Heart left ventricle (tissue), 13 donors: Measurements from ENCODE around the gene ADPRHL1.

Source experiments
- CTCF ChIP-seq, 12 donors: fragments of 200-600 bp; sonication (generic) in 4 of 12; IDR thresholded peaks; one replicate each; pipeline versions ENCODE4 v1.5.0 to v1.8.0; 2018 to 2022; ENCODE audit warnings: antibody characterized with exemption in 12 of 12, mild to moderate bottlenecking in 5 of 12
- POLR2A ChIP-seq, 2 donors: fragments of 450-650 bp; IDR thresholded peaks; one replicate each; pipeline ENCODE4 v1.6.1; 2017; ENCODE audit warnings: antibody characterized with exemption in 2 of 2, mild to moderate bottlenecking in 2 of 2, moderate library complexity in 2 of 2
- donor health status: ischemic (EF 13 %, LVEDD 7.1; RV severe dilation, severe dysfunction).
- donor health status: DM: no; HTN: yes; CAD: no.
- donor health status: DM: no; HTN: no; CAD: no.
- donor health status: ischemic (EF 25% LVEDD 6.9; RV normal size, moderate dysfunction).
- donor health status: ischemic (EF 25% LVEDD 5.7; RV mildly dilated, moderate dysfunction).
- donor health status: ischemic (EF 35%, LVEDD 5.7; RV mildly dilated, moderate dysfunction).
- donor health status: nonischemic (EF 11% LVEDD 7.7; RV severe dilation, severe dysfunction).
- donor health status: DM: yes; HTN: yes; CAD: no.
- donor health status: PGD.
- donor health status: ischemic (EF 29% LVEDD 5.4; RV normal size, mild dysfunction).
- donor health status: nonischemic (EF 23%, LVEDD 6.1; RV moderate dilation, normal function).

DNA sequence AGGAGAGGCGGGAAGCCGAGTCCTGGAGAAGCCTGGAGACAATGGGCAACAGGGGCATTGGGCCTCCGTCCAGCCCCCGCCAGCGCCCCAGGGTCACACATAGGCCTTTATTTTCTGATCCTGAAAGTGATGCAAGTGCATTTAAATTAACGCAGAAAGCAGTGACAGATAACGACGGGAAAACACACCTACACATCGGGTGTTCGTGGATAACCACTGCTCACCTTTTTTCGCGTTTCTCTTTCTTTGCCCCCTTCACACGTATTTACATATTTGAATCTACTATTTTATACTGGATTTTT lies 59.0 kb downstream of the ADPRHL1 start:
- TF ChIP-seq CTCF (IDR thresholded peaks at IDR 0.05) (peak in 5 of 12 donors; percentile 18 to 41 (median 22)), POLR2A (IDR thresholded peaks at IDR 0.05) (no peak)
